HK-2 (cell line): Measurements from ENCODE around the gene PRELP.
"Not testable (repeated sequence)": the region's sequence is repeated elsewhere in the genome, so short reads cannot be mapped to it uniquely, and the experiment has no call there.

Experiments
- DNase-seq: peaks from one replicate; pipeline ENCODE4 v3.0.0-alpha.2; 2018; ENCODE audit not compliant: unreplicated experiment

Gene PRELP

DNA sequence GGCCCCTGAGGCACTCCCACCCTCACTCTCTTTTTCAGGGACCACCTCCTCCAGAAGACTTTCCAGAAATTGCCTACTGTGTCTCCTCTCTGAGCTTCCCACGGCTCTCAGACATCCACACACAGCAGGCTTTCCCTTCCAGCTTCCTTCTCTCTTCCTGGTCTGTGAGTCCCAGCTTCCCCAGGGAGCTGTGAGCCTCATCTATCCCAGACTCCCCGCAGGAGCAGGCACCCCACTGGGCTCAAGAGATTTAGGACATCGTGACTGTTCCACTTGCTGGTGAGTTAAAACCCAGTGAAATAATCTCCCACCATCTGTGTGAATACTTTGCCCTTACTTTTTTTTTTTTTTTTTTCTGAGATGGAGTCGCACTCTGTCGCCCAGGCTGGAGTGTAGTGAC, 22.0 kb upstream of the PRELP start:
- DNase-seq: no peak

DNA sequence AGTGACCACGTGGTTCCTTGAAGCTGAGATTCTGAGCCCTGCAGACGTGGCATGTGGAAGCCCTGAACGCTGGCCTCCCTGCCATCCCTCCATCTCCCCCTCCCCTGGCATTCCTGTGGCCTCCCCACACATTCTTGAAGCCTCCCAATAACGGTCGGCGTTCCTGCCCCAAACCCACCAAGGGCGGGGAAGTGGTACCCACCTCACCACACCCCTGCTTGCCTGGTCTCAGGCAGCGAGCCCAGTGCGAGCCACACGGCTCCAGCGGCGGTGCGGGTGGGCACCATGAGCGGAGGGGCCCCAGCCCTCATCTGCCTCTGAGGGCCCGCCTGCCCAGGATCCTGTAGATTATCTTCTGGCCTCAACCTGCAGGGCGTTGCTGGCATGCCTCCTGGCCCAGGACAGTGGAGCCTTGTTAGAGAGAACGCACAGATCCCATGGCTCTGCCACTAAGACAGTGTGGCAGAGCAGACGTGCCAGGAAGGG, 20.6 kb upstream of the PRELP start:
- DNase-seq: peak; percentile 67

DNA sequence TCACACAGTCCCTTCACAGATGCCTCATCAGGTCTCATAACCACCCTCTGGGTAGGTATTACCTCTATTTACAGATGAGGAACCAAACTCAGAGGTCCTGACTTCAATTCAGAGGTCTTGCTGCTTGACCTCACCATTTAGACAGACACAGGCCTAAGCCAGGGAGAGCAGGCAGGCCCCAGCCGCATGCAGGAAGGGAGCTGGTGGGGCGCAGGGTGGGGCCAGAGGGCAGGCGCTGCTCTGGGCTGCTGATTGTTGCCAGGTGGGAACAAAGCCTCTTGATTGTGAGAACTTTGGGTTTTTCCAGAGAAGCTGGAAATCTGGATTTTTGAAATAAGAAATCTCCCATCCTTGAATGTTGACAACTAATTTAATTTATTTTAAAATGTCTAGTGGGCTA, 19.9 kb upstream of the PRELP start:
- DNase-seq: no peak

DNA sequence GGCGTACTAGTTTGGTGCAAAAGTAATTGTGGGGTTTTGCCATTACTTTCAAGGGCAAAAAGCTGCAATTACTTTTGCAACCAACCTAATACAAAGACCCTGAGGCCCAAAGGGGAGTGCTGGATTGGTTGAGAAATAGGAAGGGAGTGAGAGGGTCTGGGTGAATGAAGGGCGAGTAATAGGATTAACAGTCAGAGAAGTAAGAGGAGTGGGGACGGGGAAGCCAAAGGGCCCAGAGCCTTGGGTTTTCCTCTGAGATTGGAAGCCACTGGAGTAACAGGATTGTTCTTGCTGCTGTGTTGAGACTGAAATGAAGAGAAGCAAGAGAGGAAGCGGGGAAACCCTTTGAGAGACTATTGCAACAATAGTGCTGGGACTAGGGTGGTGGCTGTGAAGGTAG, 19.0 kb upstream of the PRELP start:
- no peak for DNase-seq

DNA sequence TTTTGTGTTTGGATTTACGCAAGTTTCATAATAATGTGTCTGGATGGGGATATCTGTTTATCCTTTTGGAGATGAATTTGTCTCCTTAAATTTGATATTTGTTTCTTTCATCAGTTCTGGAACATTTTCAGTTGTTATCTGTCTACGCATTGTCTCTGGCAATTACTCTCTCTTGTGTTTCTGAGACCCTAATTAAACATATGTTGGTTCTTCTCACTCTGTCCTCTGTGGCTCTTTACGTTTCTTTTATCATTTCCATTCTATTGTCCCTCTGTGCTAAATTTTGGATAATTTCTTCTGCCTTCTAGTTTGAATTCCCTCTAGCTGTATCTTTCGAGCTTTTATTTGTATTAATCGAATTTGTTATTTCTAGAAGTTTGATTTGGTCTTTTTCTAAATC, 17.5 kb upstream of the PRELP start:
- DNase-seq: no peak

- DNase-seq: no peak
These were observed 15.9 kb upstream of the PRELP start for GRCh38 chr1:203459671-203460201.

DNA sequence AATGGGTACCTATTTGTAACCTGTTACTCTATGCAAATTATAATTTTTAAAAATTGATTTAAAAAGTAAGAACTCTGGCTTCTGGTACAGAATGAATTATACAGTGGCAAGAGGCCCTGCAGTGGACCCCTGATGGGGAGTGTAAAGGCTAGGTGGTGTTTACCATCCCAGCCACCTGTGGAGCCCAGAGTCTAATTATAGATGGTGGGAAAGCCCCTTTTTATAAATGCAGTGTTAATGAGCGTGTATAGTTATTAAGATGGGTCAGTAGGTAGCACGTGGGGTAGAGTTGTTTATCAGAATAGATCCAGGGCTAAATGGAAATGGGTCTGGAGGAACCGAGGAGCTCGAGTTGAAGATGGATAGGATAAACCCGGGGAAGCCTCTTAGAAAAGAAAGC, 13.9 kb upstream of the PRELP start:
- DNase-seq: no peak

GRCh38 chr1:203462143-203462542, 13.5 kb upstream of the PRELP start:
- DNase-seq: no peak

- DNase-seq: no peak
These were observed 12.7 kb upstream of the PRELP start for GRCh38 chr1:203462878-203463277.

- DNase-seq: no peak
These were observed 12.0 kb upstream of the PRELP start for GRCh38 chr1:203463469-203464062.

GRCh38 chr1:203464226-203464625, 11.4 kb upstream of the PRELP start:
- DNase-seq: no peak

DNA sequence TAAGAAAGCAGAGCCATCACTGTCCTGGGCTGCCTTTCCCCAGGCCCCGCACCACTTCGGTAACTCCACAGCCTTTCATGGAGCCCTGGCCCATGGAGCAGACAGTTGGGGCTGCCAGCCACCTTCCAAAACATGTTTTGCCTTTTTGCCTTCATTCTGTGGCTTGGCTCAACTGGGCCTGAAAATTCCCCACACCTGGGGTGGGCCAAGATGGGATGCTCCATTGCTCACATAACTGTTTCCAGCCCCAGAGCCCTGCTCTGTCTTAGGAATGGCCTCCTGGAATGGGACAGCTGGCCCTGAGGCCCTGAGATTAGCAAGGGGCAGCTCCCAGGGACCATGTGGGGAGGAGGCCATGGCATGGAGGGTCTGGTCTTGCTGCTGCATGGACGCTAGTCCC, 10.9 kb upstream of the PRELP start:
- no peak for DNase-seq

DNA sequence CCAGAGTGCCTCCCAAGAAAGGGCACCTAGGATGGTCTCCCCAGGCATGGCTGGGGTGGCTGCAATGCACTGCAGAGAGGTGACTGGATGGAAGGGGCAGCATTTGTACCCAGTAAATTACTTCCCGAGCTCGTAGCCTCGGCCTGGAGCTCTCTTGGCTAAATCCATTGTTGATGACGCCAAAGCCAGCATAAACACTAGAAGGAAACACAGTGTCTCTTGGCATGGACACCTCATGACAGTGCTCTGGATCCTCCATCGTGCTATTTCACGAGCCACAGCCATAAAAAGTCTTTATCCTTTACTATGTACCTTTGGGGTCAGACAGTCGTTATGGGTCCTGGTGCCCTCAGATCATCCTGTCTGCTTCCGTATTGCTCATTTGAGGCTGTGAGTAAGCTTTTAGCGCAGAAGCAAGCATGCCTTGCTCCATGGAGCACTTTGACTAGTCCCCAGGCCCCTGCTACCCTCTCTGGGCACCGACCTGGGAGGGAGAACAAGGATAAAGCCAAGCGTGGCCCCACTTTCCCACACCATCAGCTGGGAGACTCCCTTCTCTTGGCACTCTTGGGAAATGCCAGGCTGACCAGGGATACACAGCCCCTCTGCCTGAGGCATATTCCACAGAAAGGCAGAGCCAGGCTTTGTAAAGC, 10.3 kb upstream of the PRELP start:
- DNase-seq: no peak

DNA sequence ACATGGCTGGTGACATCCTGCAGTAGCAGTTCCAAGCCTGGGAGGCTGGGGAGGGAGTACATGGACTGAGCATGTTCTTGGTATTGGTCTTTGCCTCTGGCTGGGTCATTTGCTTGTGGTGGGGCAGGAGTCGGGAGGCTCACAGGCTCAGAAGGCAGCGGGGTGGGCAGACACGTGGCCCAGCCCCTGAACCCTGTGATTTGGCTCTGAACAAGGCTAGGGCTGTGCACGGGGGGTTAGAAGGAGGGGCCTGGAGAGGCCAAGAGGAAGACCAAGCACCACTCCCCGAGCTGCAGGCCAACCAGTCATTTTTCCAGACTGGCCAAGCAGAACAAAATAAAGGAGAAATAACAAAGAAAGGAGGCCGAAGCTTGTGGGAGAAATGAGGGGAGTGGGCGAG, 9.7 kb upstream of the PRELP start:
- no peak for DNase-seq

DNA sequence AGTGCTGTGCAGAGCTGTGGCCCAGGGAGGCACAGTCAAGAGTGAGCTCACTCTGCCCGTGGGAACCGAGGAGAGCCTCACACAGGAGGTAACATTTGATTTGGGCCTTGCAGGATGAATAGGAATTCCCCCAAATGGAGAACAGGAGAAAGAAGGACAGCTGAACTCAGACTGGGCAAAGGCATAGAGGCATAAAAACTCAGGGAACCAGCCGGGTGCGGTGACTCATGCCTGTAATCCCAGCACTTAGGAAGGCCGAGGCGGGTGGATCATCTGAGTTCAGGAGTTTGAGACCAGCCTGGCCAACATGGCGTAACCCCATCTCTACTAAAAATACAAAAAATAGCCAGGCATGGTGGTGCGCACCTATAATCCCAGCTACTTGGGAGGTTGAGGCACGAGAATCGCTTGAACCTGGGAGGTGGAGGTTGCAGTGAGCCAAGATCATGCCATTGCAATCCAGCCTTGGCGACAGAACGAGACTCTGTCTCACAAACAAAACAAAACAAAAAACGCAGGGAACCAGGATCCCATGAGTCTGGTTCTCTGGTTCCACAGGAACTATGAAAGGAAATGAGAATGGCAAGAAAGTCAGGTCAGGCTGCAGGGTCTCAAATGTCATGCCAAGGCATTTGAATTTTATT, 8.6 kb upstream of the PRELP start:
- not testable (repeated sequence) for DNase-seq

GRCh38 chr1:203467550-203467921, 8.1 kb upstream of the PRELP start:
- DNase-seq: no peak

GRCh38 chr1:203468326-203468725, 7.3 kb upstream of the PRELP start:
- no peak for DNase-seq

DNA sequence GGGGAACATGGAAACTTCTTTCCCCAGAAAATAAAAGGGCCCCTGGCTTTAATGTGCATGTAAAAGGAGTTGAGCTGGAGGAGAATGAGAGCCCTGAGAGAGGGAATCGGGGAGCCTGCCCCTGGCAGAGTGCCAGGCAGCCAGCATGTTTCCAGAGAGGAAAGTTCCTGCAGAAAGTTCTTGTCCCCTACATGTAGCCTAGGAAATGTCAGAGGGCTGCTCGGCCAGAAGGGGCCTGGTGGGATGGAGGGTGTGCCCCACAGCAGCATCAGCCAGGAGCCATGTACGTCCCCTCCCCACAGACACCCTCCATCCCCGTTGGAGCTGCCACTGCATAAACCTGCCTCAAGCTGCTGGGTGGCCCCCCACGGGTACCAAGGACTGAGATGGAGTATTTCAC, 5.4 kb upstream of the PRELP start:
- no peak for DNase-seq

- DNase-seq: no peak
These were observed 3.8 kb upstream of the PRELP start for GRCh38 chr1:203471841-203472240.

- no peak for DNase-seq
These were observed 2.3 kb upstream of the PRELP start for GRCh38 chr1:203473281-203473680.

DNA sequence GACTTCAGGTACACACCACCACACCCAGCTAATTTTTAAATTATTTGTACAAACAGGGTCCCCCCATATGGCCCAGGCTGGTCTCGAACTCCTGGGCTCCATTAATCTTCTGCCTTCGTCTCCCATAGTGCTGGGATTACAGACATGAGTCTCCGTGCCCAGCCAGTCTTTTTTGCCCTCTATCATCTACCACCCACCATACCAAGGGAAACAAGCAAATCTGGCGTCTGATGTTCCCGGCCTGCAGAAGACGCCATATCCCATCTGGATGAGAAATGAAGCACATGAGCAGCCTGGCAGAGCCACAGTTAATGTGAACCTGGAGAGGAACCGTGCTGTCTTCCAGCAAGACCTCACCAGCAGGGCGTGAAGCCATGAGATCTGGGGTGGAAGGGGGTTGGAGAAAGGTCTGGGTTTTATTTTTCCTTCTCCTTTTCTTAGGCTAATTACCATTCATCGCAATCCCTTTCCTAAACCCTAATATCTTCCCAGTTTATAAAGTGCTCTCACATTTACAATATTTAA, 1.8 kb upstream of the PRELP start:
- no peak for DNase-seq

DNA sequence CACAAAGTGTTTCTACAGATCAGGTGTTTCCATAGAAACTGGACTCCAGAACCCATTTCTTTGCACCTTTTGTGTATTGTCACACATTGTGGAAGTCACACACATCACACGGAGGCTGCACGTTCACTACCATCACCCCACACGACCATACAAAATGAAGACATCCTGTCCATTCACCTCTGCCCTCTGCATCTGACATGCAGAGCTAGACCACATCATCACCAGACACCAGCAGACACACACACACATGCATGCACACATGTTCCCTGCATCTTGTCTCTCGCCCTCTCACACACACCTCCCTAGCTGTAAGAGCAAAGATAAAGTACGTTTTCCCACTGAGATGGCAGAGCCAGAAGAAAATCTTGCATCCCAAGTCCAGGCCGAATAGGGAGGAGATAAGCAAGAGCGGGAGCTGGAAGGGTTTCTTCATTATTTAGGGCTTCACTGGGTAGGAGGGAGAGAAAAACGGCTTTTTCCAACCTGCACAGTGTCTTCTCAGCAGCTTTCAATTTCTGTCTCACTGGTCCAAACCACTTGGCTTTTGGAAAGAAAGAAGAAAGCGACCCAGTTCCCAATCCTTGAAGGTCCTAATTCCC, 709 bp downstream of the PRELP start:
- DNase-seq: no peak

DNA sequence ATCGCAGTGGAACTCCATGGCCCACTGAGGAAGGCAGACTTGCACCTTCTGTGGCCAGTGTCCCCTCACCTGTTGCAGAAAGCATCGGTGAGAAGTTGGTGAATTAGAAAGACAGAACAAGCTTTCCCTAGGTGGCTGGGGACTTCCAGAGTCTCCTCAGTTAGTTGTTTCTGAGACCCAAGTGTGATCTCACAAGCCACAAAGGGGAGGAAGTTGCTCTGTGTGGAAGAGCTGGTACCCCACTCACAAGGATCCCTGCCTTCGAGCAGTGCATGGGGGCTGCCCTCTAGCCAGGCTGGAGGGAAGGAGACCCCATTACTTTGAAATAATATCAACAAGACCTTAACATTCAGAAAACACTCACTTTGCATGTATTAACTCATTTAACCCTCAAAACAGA, 2.1 kb downstream of the PRELP start:
- DNase-seq: no peak
